GM18951 (cell line): ENCODE measurements around the gene SLC29A3.

Source experiments
- POLR2A ChIP-seq: IDR thresholded peaks from 4 replicates; pipeline ENCODE4 v1.6.1; 2011; ENCODE audit warnings: mild to moderate bottlenecking; ENCODE audit not compliant: insufficient read length, insufficient read depth; ENCODE audit errors: extremely low read depth
- in situ Hi-C: fragments of 300-500 bp; cut with MboI; formaldehyde crosslinking; loops from one replicate; pipeline ENCODE4 v1.12.0; 2022; ENCODE audit warnings: low sequenced_read_pairs, mixed read lengths, inconsistent platforms; ENCODE audit not compliant: unreplicated experiment

Gene SLC29A3

DNA sequence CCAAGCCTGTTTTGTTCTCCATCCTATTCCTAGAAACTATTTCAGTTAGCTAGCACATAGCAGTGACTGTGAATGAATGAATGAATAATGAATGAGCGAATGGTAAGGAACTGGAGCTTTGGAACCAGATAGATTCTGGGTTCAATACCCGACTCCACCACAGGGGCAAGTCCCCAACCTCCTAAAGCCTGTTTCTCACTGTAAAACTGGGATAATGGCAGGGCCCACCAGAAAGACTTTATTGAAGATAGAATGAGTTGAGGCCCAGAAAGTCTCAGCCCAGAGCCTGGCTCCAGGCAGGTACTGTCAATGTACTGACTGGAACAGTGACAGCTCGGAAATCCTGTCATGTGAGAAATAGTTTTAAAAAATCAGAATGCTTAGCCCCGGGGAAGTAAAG is 76.6 kb downstream of the SLC29A3 start:
- TF ChIP-seq POLR2A: no peak
- in situ Hi-C loops: no loop called here

DNA sequence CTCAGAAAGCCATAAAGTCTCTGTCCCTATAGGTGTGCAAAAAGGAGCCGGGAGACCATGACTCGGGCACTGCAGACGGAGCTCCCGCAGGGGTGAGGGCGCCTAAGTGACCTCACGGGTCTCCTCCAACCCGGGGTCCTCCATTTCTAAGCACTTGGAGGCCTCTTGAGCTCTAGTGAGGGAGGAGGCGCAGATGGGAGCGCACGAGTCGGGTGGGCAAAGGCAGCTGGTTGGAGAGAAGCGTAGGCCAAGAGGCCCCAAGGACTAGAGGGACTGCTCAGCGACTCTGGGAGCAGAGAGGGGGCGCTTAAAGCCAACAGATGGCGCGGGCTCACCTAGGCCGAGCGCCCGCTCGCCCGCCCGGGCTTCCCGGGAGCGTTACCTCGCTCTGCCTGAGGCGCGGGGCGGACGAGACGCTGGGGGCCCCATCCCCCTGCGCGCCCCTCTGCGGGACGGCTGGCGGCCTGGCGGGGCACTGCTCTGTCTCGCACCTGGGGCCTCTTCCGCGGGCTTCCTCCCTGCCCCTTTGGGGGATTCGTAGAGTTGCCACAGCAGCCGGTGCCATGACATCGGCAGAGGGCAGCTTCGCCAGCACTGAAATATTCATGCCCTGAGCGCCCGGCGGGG is 77.1 kb downstream of the SLC29A3 start:
- in situ Hi-C loops: no loop called here
- no peak for TF ChIP-seq POLR2A

DNA sequence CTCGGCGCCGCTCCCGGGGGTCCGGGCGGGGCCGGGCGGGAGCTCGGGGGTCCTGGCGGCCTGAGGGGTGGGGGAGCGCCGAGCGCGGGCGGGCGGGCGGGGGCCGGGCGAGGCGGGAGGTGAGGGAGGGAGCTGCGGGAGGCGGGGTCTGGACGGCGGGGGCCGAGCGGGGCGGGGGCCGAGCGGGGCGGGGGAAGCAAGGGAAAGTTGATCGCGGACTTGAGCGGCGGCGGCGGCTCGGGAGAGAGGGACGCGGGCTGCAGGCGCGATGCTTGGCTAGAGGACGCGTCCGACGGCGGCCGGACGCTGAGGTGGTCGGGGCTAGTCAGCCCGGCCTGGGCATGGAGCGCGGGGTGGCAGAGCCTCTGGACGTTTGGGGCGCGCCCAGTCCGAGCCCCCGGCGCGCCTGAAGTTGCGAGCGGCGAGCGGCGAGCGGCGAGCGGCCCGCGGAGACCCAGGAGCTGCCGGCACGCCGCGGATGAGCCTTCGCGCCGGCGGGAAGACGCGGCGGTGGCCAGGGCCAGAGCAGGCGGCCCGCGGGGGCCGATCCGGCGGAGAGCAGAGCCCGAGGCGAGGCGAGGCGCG is 77.7 kb downstream of the SLC29A3 start, which contains the start of gene CDH23:
TSS of gene CDH23 (plus strand) at position 210 of the 585 bp plus-strand sequence. CDS start 42,912 bp downstream, outside the sequence.
- TF ChIP-seq POLR2A: no peak
- in situ Hi-C loops: no loop called here

DNA sequence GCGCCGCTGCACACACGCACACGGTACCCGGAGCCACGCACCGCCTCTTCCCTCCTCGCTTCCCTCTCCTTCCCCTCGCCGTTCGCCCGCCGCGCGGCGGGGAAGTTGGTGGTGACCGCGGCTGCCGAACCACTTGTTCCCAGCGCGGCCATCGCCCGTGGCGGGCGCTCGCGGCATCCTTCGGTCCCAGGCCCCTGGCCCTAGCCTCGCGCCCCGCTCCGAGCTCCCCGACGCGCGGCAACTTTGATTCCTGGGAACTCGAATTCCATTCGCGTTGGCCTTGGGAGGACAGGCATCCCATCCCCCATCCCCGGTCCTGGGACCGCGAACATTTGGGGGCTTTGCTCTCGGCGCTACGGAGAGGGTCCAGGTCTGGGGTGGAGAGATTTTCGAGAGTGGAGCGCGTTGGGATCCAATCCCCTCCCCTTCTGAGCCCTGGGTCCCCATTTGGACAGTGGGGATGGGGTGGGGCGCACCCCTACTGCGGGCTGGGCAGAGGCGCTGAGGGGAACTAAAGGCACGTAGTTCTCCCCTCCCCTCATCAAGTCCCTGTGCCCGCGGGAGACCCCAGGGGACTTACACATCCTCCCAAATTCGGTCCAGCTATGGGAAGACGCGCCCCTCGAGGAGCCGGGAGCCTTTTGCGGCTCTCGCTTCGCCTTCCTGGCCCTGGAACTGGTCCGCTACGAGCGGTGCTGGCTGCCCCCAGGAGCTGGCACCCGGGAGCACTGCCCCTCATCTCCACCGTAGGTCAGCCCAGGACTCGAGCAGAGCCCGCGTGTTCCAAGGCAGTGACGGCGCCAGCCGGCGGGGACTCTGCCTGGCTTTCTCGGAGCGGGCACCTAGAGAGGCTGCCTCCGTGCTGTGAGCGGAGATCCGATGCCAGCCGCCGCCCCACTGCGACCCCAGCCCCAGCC is 78.5 kb downstream of the SLC29A3 start:
- no peak for TF ChIP-seq POLR2A
- in situ Hi-C loops: no loop called here

DNA sequence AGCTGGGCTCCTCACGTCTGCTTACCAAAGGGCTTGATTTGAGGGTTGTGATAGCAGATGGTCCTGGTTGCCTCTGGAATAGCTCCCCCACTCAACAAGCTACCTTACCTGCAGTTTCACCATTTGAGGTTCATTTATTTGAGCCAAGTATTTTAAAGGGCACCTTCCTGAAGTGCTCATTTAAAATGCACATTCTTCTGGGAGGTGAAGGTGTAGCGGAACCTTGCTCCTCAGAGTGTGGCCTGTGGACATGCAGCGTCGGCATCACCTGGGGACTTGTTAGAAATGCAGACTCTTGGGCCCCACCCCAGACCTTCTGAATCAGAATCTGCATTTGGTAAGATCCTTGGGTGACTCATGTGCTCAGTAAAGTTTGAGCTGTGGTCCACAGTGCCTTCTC is 79.9 kb downstream of the SLC29A3 start:
- in situ Hi-C loops: no loop called here
- TF ChIP-seq POLR2A: no peak

DNA sequence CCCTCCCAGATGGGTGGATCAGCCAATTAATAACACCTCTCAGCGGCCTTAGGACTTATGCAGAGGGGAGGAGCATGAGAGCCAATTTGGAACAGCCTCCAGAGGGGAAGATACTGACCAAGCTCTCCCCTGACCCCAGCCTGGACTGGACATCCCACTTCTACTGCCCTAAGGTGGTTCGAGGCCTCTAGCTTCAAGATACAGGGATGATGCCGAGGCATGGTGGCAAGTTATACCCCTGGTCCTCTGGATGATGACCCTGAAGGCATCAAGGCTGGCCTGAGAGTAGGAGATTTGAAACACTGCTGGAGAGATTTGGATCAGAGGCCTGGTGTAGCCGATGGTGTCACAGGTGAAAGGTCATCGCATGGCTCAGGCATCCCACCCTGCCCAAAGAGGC is 80.9 kb downstream of the SLC29A3 start:
- in situ Hi-C loops: no loop called here

DNA sequence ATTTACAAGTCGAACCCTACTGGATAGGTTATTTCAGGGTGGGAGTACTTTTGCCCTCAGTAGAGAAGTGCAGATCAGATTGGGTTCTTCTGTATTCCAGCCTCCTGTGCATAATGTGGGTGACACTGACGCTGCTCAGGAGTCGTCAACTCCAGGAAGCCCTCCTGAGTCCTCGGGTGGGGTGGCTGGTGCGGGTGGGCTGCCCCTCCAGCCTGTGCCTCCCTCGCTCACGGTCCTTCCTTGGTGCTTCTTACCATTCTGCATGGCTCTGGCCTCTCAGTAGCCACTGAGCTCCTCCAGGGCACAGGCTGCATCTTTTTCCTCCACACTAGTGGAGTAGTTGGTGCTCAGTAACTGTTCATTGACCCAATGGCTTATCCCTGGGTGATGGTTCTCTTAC is 82.0 kb downstream of the SLC29A3 start:
- no peak for TF ChIP-seq POLR2A
- in situ Hi-C loops: no loop called here

More for the DNA sequence above, 80.9 kb downstream of the SLC29A3 start:
- TF ChIP-seq POLR2A: no peak

DNA sequence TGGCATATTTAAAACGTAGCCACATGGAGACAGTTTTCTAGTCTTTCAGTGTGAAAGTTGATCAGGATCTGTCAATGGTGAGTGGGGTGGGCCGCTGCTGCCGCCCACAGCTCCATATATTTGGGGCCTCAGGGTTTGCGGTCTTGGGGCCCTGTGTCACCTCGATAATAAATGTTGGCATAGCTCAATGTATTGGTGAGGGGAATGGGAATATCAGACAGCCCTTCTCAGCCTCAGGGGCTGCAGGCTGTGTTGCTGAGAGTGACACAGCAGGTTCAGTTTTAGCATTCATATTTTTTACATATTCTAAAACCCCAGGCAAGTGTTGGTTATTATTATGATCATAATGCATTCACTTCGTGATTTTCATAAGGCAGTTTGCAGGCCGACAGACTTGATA is 82.9 kb downstream of the SLC29A3 start:
- in situ Hi-C loops: no loop called here
- TF ChIP-seq POLR2A: no peak

DNA sequence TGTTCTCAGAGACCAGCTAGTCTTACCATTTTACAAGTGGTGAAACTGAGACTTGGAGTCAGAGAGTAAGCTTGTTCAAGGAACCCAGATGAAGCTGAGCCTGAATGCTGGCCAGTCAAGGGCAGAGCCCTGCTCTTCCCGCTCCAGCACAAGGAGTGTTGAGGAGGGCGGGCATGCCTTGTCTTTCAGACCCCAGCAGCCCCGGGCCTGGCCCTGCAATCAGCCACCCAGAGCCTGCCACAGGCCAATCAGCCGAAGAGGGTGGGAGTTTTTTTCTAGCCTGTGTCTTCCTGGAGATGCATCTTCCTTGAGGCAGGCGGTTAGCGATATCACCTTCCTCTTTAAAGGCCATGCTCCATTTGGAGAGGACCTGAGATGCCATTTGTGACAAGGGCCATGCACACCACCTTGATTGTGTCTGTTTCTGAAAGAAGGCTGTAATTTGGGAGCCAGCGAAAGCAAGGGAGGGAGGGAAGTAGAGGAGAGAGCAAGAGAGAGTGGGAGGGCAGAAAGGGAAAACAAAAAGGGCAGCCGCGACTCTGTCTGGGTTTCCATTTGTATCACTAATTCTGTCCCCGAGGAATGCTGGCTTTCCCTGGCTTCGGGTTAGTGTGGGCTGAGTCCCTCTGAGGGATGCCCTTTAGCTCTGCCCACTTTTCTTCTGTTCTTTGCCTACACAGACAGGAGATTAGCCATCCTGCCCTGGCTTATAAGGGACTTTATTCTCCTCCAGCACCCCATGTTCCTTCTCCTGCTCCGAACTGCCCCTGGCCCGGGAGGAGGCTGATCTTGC is 85.6 kb downstream of the SLC29A3 start:
- no peak for TF ChIP-seq POLR2A

DNA sequence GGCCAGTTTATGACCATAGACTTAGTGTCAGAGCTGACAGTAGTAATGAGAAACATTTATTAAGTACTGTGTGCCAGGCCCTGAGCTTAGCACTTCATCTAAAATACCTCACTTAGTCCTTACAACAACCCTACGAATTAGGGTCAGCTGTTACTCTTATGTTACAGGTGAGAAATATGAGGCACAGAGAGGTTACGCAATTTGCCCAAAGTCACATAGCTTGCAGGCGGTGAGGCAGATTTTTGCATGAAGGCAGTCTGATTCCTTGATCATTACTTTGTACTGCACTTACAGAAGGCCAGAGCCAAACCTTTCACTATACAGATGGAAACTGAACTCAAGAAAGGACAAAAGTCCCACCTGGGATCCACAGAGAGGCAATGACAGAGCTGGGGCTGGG is 87.8 kb downstream of the SLC29A3 start:
- in situ Hi-C loops: no loop called here
- TF ChIP-seq POLR2A: no peak

More for the DNA sequence above, 85.6 kb downstream of the SLC29A3 start:
- in situ Hi-C loops: no loop called here

DNA sequence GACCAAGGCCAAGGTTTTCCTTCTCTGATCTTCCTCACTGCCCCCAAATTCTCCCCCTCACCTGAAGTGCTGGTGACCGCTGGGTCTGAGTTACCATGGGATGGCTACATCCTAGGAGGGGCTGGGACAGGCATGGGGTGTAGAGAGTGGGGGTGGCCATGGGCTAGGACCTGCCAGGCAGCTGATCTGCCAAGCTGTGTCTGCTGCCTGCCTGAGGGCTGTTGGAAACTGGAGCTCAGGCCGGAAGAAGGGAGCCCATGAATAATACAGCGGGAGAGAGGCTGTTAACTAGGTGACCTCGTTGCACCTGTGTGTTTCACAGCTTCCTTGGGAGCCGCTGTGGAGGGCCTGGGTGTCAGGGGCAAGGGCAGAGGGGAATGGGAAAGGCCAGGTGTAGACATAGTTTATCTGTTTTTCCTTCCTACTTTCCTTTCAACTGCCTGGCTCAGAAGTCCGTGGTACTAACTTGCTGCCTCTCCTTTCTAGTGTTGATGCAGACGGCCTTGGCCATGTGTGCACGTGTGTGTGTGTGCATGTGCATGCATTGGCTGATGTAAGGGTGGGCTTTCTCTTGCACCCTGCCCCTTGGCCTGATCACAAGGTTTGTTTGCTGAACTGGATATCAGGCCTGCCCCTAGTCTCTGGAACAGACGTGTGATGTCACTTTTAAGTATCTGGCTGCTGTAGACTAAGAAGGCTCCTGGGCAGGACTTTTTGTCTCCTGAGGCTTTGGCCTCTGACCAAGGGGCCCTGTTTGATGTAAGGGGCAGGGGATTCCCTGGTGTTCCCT is 89.6 kb downstream of the SLC29A3 start:
- no peak for TF ChIP-seq POLR2A
- in situ Hi-C loops: no loop called here

DNA sequence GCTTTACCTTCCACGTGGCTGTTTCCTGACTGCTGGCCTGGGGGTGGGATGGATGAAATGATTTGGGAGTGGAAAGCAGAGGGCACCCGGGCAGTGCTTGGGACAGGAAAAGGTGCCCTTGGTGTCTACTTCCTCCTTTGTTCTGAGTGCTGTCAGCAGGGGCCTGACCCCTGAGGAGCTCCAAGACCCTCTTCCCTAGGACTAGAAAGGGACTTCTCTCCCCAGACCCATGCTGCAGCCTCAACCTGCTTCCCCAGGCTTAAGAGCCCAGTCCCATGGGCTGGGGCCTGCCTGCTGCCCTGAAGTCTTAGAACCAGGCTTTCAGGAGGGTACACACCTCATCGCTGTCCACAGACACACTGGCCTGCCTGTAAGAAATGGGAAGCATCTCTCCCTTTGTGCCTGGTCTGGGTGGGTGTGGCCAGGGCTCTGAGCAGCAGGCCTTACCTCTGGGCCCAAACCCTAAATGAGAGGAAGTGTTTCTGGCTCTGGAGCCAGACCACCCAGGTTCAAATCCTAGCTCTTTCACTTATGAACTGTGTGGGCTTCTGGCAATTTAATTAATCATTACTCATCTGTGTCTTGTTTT is 90.6 kb downstream of the SLC29A3 start:
- in situ Hi-C loops: no loop called here
- TF ChIP-seq POLR2A: no peak
